BLaER1 treated with 17β-estradiol and CSF1 and Interleukin-3, amounts not matched to agents 10 nM and 100 nM (cell line): Measurements from ENCODE around the gene SRGAP1.

Experiments
- H3K27ac ChIP-seq, 11 experiments: shearing (Covaris generic); formaldehyde crosslinking; 2 replicates each; pipeline ENCODE4 v1.8.1; 2022
- H3K27me3 ChIP-seq, 11 experiments: shearing (Covaris generic); formaldehyde crosslinking; 2 replicates each; pipeline ENCODE4 v1.8.1; 2022
- H3K36me3 ChIP-seq, 11 experiments: shearing (Covaris generic); formaldehyde crosslinking; 2 replicates each; pipeline ENCODE4 v1.8.1; 2022
- H3K4me1 ChIP-seq, 10 experiments: shearing (Covaris generic); formaldehyde crosslinking; 2 replicates each; pipeline ENCODE4 v1.8.1; 2022
- H3K4me2 ChIP-seq, 11 experiments: shearing (Covaris generic); formaldehyde crosslinking; 2 replicates each; pipeline ENCODE4 v1.8.1; 2022
- H3K4me3 ChIP-seq, 10 experiments: shearing (Covaris generic); formaldehyde crosslinking; 2 replicates each; pipeline ENCODE4 v1.8.1; 2022
- H3K9ac ChIP-seq, 11 experiments: shearing (Covaris generic); formaldehyde crosslinking; 2 replicates each; pipeline ENCODE4 v1.8.1; 2022
- H3K9me3 ChIP-seq, 11 experiments: shearing (Covaris generic); formaldehyde crosslinking; replicated peaks in 1 of 11; 2 replicates each; pipeline ENCODE4 v1.8.1; 2022
- H4K20me1 ChIP-seq, 11 experiments: shearing (Covaris generic); formaldehyde crosslinking; 2 replicates each; pipeline ENCODE4 v1.8.1; 2022
- Cebpa-rat ChIP-seq, 11 experiments: shearing (Covaris generic); IDR thresholded peaks; 2 replicates each; pipeline ENCODE4 v1.8.1; 2022

Gene SRGAP1

GRCh38 chr12:63915105-63915800 lies 70.8 kb downstream of the SRGAP1 start:
- H3K9me3 ChIP-seq = no peaks in the 10 kb centered on the region
- TF ChIP-seq Cebpa-rat (IDR thresholded peaks at IDR 0.05) = no peak
- H3K4me2 ChIP-seq = no peak overlapping the region
- peaks cover 35 to 50% (median 40%) of the 10 kb centered on the region in 10 experiments for H3K4me1 ChIP-seq
- H3K4me3 ChIP-seq = no peak overlapping the region
- H3K36me3 ChIP-seq = no peaks in the 10 kb centered on the region
- H3K27ac ChIP-seq = no peak overlapping the region
- H3K9ac ChIP-seq = no peak overlapping the region
- peaks cover 0 to 7% (median 0%) of the 10 kb centered on the region in 11 experiments; a peak in 1 of 22 replicates for H3K27me3 ChIP-seq
- no peaks in the 10 kb centered on the region for H4K20me1 ChIP-seq

GRCh38 chr12:63916561-63917476 lies 72.3 kb downstream of the SRGAP1 start:
- H3K36me3 ChIP-seq = no peaks in the 10 kb centered on the region
- 0 out of 22 replicates have a peak overlapping the region, but pooled peaks of 1 of the 11 experiments have one; percentile 17 for H3K9ac ChIP-seq
- H3K4me1 ChIP-seq = peaks cover 35 to 50% (median 40%) of the 10 kb centered on the region in 10 experiments
- peaks cover 0 to 7% (median 0%) of the 10 kb centered on the region in 11 experiments; a peak in 1 of 22 replicates for H3K27me3 ChIP-seq
- no peaks in the 10 kb centered on the region for H3K9me3 ChIP-seq
- peak overlapping the region in 10 of 11 experiments; percentile 13 to 71 (median 52); a peak in 16 of 22 replicates for H3K27ac ChIP-seq
- H4K20me1 ChIP-seq = no peaks in the 10 kb centered on the region
- TF ChIP-seq Cebpa-rat (IDR thresholded peaks at IDR 0.05) = no peak
- no peak overlapping the region for H3K4me3 ChIP-seq
- H3K4me2 ChIP-seq = peak overlapping the region; percentile 61 to 90 (median 79)

- Histone ChIP-seq H3K27ac (peak overlapping the region; percentile 9 to 71 (median 47); a peak in 20 of 22 replicates), H3K9me3 (no peaks in the 10 kb centered on the region), H3K4me3 (no peak overlapping the region), H3K36me3 (no peaks in the 10 kb centered on the region), H4K20me1 (no peaks in the 10 kb centered on the region), H3K4me2 (peak overlapping the region; percentile 61 to 90 (median 79)), H3K4me1 (peaks cover 35 to 49% (median 40%) of the 10 kb centered on the region in 10 experiments), H3K27me3 (peaks cover 0 to 7% (median 0%) of the 10 kb centered on the region in 11 experiments; a peak in 1 of 22 replicates), H3K9ac (0 out of 22 replicates have a peak overlapping the region, but pooled peaks of 1 of the 11 experiments have one; percentile 17)
- no peak for TF ChIP-seq Cebpa-rat (IDR thresholded peaks at IDR 0.05)
Measured at GRCh38 chr12:63917477-63917862, 73.0 kb downstream of the SRGAP1 start.

- Histone ChIP-seq H3K9me3 (no peaks in the 10 kb centered on the region), H3K4me1 (peaks cover 35 to 42% (median 40%) of the 10 kb centered on the region in 10 experiments), H3K27me3 (peaks cover 0 to 7% (median 0%) of the 10 kb centered on the region in 11 experiments; a peak in 1 of 22 replicates), H3K4me3 (no peak overlapping the region), H3K36me3 (no peaks in the 10 kb centered on the region), H3K4me2 (peak overlapping the region; percentile 61 to 90 (median 79)), H3K27ac (peak overlapping the region; percentile 9 to 71 (median 56); a peak in 21 of 22 replicates), H3K9ac (peak overlapping the region in 6 of 11 experiments; percentile 9 to 27 (median 12); a peak in 5 of 22 replicates), H4K20me1 (no peaks in the 10 kb centered on the region)
- peak in 8 of 11 experiments; percentile 57 to 91 (median 78); a peak in 15 of 22 replicates for TF ChIP-seq Cebpa-rat (IDR thresholded peaks at IDR 0.05)
Measured at GRCh38 chr12:63917864-63918799, 73.6 kb downstream of the SRGAP1 start.

DNA sequence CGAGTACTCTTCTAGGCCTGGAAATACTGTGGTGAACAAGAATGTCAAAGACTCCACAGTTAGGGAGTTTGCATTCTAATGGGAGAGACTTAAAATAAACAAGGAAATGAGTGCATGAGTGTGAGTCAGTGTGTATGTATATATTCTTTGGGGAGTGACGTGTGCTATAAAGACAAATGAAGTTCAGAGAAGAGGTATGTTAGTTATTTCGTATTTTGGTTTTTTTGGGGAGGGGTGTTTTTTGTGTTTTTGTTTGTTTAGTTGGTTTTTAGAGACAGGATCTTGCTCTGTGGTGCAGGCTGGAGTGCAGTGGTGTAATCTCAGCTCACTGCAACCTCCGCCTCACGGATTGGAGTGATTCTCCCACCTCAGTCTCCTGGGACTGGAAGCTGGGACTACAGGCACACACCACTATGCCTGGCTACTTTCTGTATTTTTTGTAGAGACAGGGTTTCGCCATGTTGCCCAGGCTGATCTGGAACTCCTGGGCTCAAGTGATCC lies 74.3 kb downstream of the SRGAP1 start:
- H3K9ac ChIP-seq = peak overlapping the region in 5 of 11 experiments; percentile 9 to 25 (median 10); a peak in 5 of 22 replicates
- TF ChIP-seq Cebpa-rat (IDR thresholded peaks at IDR 0.05) = no peak

GRCh38 chr12:63919756-63920155 lies 75.3 kb downstream of the SRGAP1 start:
- peaks cover 0 to 7% (median 0%) of the 10 kb centered on the region in 11 experiments; a peak in 1 of 22 replicates for H3K27me3 ChIP-seq
- no peaks in the 10 kb centered on the region for H3K9me3 ChIP-seq
- H3K4me1 ChIP-seq = peaks cover 35 to 42% (median 40%) of the 10 kb centered on the region in 10 experiments
- no peak for TF ChIP-seq Cebpa-rat (IDR thresholded peaks at IDR 0.05)
- no peak overlapping the region for H3K27ac ChIP-seq
- no peak overlapping the region for H3K4me3 ChIP-seq
- H4K20me1 ChIP-seq = no peaks in the 10 kb centered on the region
- H3K36me3 ChIP-seq = no peaks in the 10 kb centered on the region
- H3K9ac ChIP-seq = no peak overlapping the region
- peak overlapping the region in 4 of 11 experiments; percentile 68 to 90 (median 81); a peak in 5 of 22 replicates for H3K4me2 ChIP-seq

More for the DNA sequence above, 74.3 kb downstream of the SRGAP1 start:
- H3K27ac ChIP-seq = peak overlapping the region in 10 of 11 experiments; percentile 33 to 71 (median 58); a peak in 18 of 22 replicates
- no peaks in the 10 kb centered on the region for H3K36me3 ChIP-seq
- H3K4me3 ChIP-seq = no peak overlapping the region
- H3K4me1 ChIP-seq = peaks cover 35 to 42% (median 40%) of the 10 kb centered on the region in 10 experiments
- H3K4me2 ChIP-seq = peak overlapping the region; percentile 61 to 90 (median 79)
- no peaks in the 10 kb centered on the region for H3K9me3 ChIP-seq
- peaks cover 0 to 7% (median 0%) of the 10 kb centered on the region in 11 experiments; a peak in 1 of 22 replicates for H3K27me3 ChIP-seq
- H4K20me1 ChIP-seq = no peaks in the 10 kb centered on the region

DNA sequence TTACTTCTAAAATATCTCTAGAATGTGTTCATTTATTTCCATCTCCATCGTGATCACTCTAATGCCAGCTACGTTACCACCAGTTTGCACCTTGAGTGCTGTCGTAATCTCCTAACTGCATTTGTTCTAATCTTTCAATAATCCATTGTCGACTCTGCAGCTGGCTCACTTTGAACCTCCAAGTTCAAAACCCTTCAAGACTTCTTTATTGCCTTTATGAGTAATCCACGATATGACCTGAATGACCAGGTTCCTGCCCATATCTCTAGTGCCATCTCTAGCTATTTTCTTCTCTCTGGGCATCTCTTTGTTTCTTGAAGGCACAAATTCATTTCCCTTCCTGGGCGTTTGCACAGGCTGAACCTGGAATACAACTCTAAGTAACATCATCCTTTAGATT lies 76.7 kb downstream of the SRGAP1 start:
- no peaks in the 10 kb centered on the region for H4K20me1 ChIP-seq
- no peak overlapping the region for H3K4me2 ChIP-seq
- H3K4me1 ChIP-seq = peaks cover 32 to 38% (median 37%) of the 10 kb centered on the region in 10 experiments
- H3K4me3 ChIP-seq = no peak overlapping the region
- H3K9me3 ChIP-seq = no peaks in the 10 kb centered on the region
- no peak overlapping the region for H3K9ac ChIP-seq
- no peak for TF ChIP-seq Cebpa-rat (IDR thresholded peaks at IDR 0.05)
- H3K27me3 ChIP-seq = peaks cover 0 to 2% (median 0%) of the 10 kb centered on the region in 11 experiments; a peak in 1 of 22 replicates
- H3K36me3 ChIP-seq = no peaks in the 10 kb centered on the region
- no peak overlapping the region for H3K27ac ChIP-seq

DNA sequence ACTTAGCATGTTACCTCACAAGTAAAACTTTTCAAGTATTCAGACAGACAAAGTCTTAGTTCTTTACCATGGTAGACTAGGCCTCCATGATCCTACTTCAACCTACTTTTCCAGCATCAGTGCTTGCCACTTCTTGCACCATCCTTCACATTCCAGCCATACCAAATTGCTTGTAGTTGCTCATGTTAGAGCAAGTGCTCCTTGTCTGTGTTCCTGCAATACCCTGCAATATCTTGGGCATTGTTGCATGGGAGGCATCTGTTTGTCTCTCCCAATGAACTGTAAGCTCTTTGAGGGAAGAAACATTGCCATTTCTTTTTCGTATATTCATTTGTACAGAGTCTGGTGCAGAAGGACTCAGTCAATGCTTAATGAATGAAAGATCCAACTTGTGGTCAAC lies 78.0 kb downstream of the SRGAP1 start:
- Histone ChIP-seq H3K27ac (no peak overlapping the region), H3K9ac (no peak overlapping the region), H3K4me3 (no peak overlapping the region), H3K4me2 (no peak overlapping the region), H3K4me1 (peaks cover 19 to 25% (median 24%) of the 10 kb centered on the region in 10 experiments), H3K27me3 (no peaks in the 10 kb centered on the region), H3K36me3 (no peaks in the 10 kb centered on the region), H3K9me3 (no peaks in the 10 kb centered on the region), H4K20me1 (no peaks in the 10 kb centered on the region)
- TF ChIP-seq Cebpa-rat (IDR thresholded peaks at IDR 0.05) = no peak
